ENCODE measurements around the gene WDR93.

WDR93 gene

DNA sequence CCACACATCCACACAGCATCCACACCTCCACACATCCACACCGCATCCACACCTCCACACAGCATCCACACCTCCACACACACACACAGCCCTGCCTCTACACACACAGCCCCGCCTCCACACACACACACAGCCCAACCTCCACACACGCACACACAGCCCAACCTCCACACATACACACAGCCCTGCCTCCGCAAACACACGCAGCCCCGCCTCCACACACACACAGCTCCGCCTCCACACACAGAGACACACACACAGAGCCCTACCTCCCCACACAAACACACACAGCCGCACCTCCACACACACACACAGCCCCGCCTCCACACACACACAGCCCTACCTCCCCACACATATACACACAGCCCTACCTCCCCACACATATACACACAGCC is 55.8 kb downstream of the WDR93 start:
- Histone ChIP-seq H3K4me3 (no peak overlapping the region), H3K27ac (no peak overlapping the region)
- no peak for DNase-seq (ENCODE audit: low spot score)
- TF ChIP-seq, protein P1, sequence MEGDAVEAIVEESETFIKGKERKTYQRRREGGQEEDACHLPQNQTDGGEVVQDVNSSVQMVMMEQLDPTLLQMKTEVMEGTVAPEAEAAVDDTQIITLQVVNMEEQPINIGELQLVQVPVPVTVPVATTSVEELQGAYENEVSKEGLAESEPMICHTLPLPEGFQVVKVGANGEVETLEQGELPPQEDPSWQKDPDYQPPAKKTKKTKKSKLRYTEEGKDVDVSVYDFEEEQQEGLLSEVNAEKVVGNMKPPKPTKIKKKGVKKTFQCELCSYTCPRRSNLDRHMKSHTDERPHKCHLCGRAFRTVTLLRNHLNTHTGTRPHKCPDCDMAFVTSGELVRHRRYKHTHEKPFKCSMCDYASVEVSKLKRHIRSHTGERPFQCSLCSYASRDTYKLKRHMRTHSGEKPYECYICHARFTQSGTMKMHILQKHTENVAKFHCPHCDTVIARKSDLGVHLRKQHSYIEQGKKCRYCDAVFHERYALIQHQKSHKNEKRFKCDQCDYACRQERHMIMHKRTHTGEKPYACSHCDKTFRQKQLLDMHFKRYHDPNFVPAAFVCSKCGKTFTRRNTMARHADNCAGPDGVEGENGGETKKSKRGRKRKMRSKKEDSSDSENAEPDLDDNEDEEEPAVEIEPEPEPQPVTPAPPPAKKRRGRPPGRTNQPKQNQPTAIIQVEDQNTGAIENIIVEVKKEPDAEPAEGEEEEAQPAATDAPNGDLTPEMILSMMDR (IDR thresholded peaks at IDR 0.05), result no peak

DNA sequence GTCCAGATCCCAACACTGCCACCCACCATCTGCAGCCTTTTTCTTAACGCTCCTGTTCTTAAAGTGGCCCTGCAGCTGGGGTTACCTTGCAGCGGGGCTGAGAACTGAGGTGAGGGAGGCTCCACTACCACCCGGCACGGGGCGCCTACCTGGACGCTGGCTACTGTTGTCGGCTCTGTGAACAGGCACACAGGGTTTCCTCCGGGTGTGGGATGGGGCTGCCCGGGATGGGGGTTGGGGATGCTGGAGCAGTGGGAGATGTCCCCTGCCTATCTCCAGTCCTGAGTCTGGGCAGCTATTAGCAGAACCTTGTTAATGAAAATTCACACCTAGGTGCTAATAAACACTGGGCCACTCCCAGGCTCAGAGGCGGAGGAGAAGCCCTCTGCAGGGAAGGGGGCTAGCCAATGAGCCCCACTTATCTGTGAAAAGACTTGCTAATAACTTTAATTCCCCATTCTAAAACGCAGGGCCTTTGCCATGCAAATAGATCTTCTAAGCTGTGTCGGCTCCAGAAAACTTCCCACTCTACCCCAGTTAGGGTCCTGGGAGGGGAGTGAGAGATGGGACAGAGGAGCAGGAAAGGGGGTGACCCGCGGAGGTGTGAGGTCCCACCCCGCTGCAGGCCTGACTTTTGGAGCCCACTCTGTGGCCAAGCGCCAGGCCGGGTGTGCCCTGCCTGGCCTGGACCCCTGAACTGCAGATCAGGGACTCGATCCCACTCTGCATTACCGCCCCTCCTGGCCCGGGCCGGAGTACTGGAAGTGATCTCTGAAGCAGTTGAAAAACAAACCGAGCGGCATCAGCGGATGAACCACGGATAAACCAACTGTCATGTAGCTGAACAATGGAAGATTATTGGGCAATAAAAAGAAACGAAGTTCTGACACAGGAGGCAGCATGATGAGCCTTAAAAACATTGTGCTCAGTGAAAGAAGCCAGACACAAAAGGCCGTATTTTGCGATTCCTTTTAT is 57.4 kb downstream of the WDR93 start:
- no peak for DNase-seq (ENCODE audit: low spot score)
- TF ChIP-seq, protein P1 (IDR thresholded peaks at IDR 0.05), result no peak
- no peak overlapping the region for H3K27ac ChIP-seq
- H3K4me3 ChIP-seq, result no peak overlapping the region

DNA sequence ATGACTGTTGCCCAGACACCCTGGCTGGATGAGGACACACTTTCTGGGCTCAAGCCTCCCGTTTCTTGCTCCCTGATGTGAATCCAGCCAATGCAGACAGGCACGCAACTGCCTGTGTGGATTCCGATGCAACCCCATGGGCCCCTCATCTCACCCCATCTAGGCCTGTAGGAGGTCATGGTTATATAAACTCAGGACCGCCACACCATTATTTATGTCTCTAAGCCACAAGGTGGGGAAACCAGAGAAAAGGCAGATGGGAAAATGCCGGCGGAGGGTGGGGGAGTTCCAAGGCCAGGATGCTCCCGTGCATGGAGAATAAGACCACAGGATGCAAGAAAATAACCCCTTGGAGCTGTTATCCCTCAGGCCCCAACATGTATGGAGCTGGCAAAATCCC is 58.4 kb downstream of the WDR93 start:
- H3K4me3 ChIP-seq, result no peak overlapping the region
- H3K27ac ChIP-seq, result no peak overlapping the region
- TF ChIP-seq, protein P1 (IDR thresholded peaks at IDR 0.05), result no peak
- DNase-seq (ENCODE audit: low spot score), result no peak

DNA sequence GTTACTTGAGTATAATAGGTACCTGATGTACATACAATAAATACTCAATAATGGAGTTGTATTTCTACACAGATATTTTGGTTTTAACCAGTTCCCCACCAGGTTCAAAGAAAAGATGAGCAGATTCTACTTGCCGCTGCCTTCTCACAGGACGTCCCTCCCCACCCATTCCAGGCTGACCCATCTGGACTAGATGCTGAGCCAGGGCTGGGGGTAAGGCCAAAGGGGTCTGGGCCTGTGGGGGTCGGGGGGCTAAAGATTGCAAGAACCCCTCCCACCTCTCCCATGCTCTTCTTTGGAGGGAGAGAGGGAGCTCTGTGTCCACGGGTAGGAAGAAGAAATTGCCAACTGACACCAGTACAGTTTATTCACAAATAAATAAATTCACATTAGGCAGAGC is 58.9 kb downstream of the WDR93 start:
- H3K27ac ChIP-seq, result no peak overlapping the region
- TF ChIP-seq, protein P1 (IDR thresholded peaks at IDR 0.05), result no peak
- H3K4me3 ChIP-seq, result peak overlapping the region; percentile 86
- DNase-seq (ENCODE audit: low spot score), result no peak

DNA sequence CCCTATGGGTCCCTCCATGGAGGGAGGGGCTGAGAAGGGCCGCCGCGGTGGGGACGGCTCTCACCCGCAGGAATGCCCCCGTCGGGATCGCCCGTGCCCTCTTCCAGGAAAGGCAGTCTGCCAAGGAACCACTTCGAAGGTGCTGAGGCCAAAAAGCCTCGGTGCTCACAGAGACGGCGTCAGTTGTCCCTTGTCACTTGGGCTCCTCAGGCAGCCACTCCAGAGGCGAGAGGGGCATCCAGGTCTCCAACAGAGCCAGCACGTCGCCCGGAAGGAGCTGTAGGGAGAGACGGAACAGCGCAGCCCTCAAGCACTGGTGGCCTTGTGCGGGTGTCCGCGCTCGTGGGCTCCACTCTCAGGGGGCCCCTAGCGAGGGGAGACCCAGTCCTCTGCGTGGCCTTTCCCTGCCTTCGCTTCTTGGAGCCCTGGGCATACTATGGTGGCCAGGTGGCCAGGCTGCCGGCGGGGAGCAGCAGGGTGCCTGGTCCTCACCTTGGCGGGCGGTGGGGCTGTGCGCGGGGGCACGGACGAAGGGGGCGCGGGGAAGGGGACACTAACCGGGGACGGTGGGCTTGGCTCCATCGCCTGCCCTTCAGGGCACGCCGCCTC is 59.4 kb downstream of the WDR93 start:
- no peak for DNase-seq (ENCODE audit: low spot score)
- Histone ChIP-seq H3K27ac (peak overlapping the region; percentile 34 to 68), H3K4me3 (peak overlapping the region; percentile 86)
- TF ChIP-seq, protein P1 (IDR thresholded peaks at IDR 0.05), result no peak

DNA sequence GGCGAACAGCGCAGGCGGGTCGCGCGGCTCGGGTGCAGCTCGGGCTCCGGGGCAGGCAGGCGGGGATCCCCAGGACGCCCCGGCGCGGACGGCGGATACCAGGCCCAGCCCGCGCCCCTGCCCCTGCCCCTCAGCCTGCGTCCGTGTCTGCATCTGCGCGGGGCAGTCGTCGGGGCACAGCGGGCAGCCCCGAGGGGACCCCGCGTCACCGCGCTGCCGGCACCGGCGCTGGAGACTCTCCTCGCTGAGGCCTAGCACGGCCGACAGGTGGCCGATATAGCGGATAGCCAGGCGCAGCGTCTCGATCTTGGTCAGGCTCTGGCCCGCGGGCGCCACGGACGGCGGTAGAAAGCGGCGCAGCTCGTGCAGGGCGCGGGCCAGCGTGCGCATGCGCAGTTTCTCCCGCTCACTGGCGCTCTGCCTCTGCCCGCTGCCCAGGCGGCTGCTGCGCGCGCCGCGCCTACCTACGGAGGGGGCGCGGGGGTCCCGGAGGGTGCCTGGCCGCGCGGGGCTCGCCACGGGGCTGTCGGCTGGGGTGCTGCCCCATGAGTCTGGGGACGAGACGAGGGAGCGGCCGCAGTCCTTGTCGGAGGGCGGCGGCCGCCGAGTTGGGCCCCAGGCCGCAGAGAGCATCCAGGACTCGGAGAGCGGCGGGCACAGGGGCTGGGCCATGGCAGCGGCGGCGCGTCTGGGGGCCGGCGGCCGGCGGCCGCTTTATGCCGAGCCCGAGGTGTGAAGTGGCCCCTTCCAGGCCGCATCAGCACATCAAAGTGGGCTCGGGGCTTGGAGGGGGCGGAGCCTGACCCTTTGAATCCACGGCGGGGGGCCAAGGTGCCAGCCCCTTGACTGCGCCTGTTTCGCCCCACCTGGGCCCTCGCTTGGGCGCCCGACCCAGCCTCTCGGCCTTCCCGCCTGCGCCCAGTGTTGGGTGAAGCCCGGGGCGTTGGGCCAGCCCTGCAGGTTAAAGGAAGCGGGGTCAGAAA is 60.2 kb downstream of the WDR93 start, which contains the start of gene MESP1:
TSS of gene MESP1 (minus strand) at position 690 of the 983 bp plus-strand sequence. CDS start at position 672, 18 bp downstream.
- H3K4me3 ChIP-seq, result peak within 1 kb of the TSS; percentile 86
- TF ChIP-seq, protein P1 (IDR thresholded peaks at IDR 0.05), result peak; percentile 75
- H3K27ac ChIP-seq, result peak within 1 kb of the TSS; percentile 34 to 68
- peak; percentile 91 for DNase-seq (ENCODE audit: low spot score)
